T-helper 1 cell treated with Interleukin-12 subunit alpha and Interleukin-12 subunit beta and Interleukin-4 antibody, amounts not matched to agents 30 ng/mL and 1 ng/mL, for 36 hours (primary cell): ENCODE measurements around the gene NGFR. TPM values are rescaled to one million over a fixed set of nuclear protein-coding genes. Genes with fewer than 3 reads are reported as not detected.

ENCODE experiments used
- intact Hi-C: fragments of 100-400 bp; cut with micrococcal nuclease; formaldehyde crosslinking; loops from one replicate; pipeline ENCODE4 v1.15.1; 2024
- total RNA-seq: library from RNA; stranded (reverse); gene quantifications from 2 replicates; pipeline ENCODE4 v1.2.3, GENCODE V29; 2022

Gene NGFR
- total RNA-seq, 1 donor from 2014 or later: 0.12 TPM

- intact Hi-C loops: no loop called here
These were observed 17.9 kb downstream of the NGFR start for GRCh38 chr17:49513044-49513395.

DNA sequence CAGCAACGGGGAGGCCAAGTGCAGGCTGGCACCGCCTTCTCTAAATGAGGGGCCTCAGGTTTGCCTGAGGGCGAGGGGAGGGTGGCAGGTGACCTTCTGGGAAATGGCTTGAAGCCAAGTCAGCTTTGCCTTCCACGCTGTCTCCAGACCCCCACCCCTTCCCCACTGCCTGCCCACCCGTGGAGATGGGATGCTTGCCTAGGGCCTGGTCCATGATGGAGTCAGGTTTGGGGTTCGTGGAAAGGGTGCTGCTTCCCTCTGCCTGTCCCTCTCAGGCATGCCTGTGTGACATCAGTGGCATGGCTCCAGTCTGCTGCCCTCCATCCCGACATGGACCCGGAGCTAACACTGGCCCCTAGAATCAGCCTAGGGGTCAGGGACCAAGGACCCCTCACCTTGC lies 18.5 kb downstream of the NGFR start:
- intact Hi-C loops: no loop called here

GRCh38 chr17:49514071-49514721 lies 19.1 kb downstream of the NGFR start:
- intact Hi-C loops: no loop called here

- intact Hi-C loops: no loop called here
These were observed 20.2 kb downstream of the NGFR start for GRCh38 chr17:49515196-49515770.

- intact Hi-C loops: no loop called here
These were observed 21.1 kb downstream of the NGFR start for GRCh38 chr17:49516180-49516579.

DNA sequence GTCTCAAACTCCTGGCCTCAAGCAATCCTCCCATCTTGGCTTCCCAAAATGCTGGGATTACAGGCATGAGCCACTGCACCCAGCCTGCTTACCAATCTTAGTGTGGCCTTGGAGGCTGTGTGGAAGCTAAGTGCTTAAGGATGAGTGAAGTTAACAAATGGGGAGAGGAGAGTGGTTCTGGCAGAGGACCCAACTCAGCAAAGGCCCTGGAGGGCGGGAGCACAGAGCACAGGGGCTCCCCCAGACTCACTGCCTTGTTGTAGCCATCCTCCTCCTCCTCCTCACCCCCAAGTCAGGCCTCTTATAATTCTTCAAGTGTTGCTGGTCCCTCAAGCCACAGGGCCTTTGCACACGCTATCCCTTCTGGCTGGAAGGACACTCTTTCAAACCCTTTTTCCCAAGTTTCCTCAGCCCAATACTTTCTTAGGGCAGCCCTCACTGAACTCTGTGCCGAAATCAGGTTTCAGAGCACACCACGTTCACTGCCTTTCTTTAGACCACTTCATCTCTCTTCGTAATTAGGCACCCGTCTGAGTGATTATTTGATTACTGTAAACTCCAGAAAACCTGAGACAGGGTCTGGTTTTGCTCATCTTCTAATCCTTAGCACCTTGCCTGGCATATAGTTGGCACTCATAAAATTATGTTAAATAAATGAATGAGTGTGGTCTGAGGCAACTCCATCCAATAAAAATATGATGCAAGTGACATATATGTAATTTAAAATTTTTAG lies 23.4 kb downstream of the NGFR start:
- intact Hi-C loops: no loop called here

- intact Hi-C loops: no loop called here
These were observed 24.7 kb downstream of the NGFR start for GRCh38 chr17:49519781-49520180.

DNA sequence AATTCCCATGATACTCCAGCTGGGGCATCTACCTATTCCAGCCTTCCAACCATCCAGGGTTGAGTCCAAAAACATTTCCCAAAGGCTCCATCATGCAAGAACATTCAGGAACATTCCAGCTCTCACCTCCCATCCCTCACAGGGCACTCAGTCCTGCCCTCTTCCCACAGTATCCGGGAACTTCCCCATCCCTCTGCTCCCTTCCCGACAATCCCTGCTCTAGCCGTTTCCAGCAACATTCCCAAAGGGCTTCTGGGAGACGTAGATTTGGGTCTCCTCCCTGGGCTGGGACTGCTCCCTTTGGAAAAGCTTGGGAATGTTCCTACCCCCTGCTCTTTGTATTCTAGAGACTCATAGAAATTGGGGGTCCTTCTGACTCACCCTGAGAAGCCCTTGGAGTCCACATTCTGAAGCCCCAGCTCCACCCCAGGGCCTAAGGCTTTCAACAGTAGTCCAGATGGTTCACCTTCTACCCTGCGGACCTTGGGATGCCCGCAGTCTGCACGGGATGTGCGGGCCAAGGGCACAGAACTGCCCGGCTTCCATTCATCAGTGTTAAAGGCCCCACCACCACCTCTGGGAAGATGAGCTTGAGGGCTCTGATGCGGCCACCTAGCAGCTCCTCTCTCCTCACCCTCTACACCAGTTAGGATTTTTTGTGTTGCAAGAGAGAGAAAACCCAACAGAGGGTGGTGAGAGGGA lies 25.4 kb downstream of the NGFR start:
- intact Hi-C loops: no loop called here

DNA sequence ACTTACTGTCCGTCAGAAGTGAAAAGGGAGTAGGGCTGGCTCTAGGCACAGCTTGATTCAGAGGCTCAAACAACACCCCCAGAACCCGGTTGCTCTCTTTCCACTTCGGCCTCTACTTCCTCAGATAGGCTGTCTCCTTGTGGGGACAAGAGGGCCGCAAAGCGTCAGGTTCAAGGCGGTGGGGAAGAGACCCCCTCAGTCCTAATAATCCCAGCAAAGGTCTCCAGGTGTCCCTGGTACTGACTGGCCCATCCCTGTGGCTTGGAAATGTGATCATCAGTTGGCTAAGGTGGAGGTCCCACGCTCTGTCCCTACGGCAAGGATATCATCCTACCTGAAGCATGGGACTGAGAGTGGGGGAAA lies 26.0 kb downstream of the NGFR start:
- intact Hi-C loops: no loop called here

GRCh38 chr17:49521471-49522356 lies 26.6 kb downstream of the NGFR start:
- intact Hi-C loops: no loop called here

DNA sequence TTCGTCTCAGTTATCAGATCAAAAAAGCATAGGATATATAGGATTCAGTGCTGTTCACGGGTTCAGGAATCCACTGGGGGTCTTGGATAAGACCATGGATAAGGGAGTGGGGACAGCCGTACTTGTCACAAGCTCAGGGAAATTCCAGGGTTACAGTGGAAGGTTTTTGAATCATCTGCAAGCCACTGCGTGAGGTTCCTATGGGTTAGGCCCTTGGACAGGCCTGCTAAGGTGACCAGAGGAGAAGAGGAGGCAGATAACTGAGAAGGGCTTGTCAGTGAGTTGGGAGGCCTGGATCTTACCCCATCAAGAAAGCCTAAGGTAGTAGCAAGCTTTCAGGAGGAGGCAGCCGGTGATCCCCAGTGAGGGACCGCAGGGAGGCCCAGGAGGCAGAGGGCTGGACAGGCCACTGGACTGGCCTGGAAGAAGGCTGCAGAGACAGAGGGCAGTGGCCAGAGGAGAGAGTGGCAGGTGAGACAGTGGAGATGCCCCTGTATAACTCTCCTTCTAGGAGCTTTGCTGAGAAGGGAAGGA lies 27.3 kb downstream of the NGFR start:
- intact Hi-C loops: no loop called here

GRCh38 chr17:49523196-49523595 lies 28.1 kb downstream of the NGFR start:
- intact Hi-C loops: no loop called here

DNA sequence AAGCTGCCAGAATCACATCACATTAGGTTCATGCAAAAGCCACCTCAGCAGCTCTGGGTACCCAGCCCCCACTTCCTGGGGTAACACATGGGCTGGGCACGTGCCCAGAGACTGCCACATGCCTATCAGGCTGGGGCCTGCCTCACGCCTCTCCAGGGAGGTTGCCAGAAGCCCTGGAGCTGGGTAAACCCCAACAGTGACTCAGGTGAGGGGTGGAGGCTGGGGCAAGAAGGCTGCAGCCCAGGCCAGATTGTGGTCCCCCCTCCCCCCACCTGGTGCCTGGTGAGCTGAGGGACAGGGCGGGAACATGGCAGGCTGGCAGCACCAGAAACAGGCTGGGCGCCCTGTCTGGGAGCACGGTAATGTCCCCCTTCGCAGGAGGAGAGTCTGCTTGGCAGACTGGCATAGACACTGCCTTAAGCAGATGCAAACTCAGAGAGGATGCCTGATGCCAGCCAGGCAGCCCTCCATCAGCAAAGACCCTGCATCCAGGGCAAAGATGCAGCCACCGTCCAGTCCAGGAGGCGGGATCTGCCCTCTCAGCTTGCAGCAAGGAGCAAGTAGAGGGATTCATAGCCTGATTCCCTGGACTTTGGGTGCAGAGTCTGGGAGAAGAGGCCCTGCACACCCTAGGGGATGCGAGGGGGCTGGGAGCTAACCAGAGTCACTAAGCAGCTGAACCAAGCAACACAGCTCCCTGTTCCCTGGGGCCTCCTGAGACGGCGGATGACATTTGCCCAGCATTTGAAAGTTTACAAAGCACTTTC lies 28.8 kb downstream of the NGFR start:
- intact Hi-C loops: no loop called here

DNA sequence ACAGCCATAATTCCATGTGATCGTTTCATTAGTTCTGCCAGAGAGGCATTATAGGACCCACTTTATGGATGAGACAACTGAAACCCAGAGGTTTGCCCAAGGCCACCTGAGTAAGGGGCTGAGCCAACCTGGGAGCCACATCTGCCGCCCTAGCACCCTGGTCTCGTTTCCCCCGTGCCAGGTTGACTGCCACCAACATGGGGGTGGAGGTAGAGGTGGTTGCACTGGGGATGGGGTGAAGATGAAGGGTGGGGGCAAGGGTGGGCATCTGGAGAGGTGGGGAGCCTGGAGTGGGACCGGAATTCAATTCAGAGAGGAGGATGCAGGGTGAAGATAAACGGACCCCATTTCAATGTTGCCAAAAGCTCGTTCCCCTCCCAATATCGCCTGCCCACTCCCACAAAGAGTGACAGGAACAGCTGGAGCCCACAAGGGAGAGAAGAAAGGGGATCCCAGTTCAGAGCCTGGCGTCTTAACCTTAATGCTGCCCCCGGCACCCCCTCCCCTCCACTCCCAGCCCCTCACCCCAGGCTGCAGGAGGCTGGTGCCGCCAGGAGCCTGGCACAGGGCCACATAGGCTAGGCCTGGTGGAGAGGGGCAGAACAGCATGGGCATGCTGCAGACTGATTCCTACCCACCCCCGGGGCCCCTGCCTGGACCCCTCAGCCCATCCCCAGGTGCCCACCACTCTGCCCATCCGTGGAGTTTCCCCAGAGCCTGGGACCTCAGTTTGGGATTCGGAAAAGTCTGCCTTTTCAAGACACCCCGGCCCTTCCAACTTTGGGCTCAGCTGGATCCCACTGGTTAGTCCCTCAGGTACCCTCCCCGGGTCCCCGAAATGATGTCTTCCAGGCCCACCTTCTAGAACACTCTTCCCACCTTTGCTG lies 29.6 kb downstream of the NGFR start:
- intact Hi-C loops: no loop called here

DNA sequence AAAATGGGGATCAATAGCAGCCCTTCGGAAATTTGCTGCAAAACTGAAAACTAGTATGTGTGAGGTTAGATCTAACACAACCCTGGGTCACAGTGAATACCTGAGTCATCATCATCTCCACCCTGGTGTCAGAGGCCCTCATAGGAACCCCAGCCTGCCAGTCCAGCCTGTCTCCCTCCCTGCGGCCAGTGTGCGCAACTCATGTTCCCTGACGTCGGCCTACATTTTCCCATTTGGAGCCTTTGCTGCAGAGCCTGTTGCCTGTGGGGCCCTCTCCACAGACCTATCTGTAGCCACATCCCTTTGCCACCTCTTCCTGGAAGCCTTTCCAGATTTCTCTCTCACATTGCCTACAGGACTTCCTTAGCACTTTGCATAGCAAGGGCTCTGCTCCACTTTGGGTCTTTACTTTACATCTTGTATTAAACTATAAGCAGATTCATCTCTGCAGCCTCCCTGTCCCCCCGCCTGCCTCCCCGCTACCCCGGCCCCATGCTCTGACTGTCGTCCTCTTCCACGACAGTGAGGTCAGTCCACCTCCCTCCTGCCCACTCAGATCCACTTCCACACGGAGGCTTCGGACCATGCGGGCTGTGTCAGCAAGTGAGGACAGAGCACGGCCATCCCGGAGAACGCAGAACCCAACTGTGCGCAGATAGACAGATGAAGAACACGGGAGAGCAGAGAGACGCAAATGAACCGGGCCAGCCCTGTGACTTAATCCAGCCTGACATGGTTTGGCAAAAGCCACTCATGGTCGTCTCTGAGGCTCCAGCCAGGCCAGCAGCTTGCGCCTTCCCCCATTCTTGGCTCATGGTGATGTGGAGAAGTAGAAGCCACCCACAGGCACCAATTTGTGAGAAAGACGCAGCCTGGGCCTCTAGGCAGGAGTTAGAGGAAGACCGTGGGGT lies 31.0 kb downstream of the NGFR start:
- intact Hi-C loops: no loop called here

GRCh38 chr17:49527927-49528651 lies 33.0 kb downstream of the NGFR start:
- intact Hi-C loops: no loop called here

- intact Hi-C loops: no loop called here
These were observed 33.9 kb downstream of the NGFR start for GRCh38 chr17:49528966-49529365.

GRCh38 chr17:49530118-49530517 lies 35.0 kb downstream of the NGFR start:
- intact Hi-C loops: no loop called here
